ENCODE results near the gene HSPA1A.
A peak's percentile ranks its signal among the peaks of the same experiment; 100 is the strongest.

- no peak for TF ChIP-seq CTCF (IDR thresholded peaks at IDR 0.05)
- TF ChIP-seq REST (IDR thresholded peaks at IDR 0.05; ENCODE audit: insufficient read depth in 1 of 2, low read depth in 2 of 2, low read length in 1 of 2) = no peak
- TF ChIP-seq TCF7L2 (IDR thresholded peaks at IDR 0.05; ENCODE audit: low read depth, low read length) = peak; percentile 47; the same call in 1 of the 2 replicates
- no peak for TF ChIP-seq POLR2AphosphoS5 (IDR thresholded peaks at IDR 0.05; ENCODE audit: low read depth, low read length)
- TF ChIP-seq SIN3A (IDR thresholded peaks at IDR 0.05; ENCODE audit: borderline replicate concordance, insufficient read depth, low read depth, low read length) = no peak
Observed at GRCh38 chr6:31822036-31822821, 6.9 kb downstream of the HSPA1A start.
